M059J (cell line): ENCODE data around the gene IL2. TPM values are rescaled to one million over a fixed set of nuclear protein-coding genes. Genes with fewer than 3 reads are reported as not detected.

Experiments
- total RNA-seq: library from RNA; depleted of rRNA; stranded (reverse); fragments of >200 nt; shearing (Covaris generic); gene quantifications from 2 replicates; pipeline ENCODE4 v1.2.3, GENCODE V29; 2014; rRNA removed

Gene IL2
- total RNA-seq, 1 experiment from 2014 or later: not detected

Other genes with a start within 250 kb of the IL2 start
- not detected in 2 replicates for gene ADAD1, start 77.7 kb downstream of the IL2 start, total RNA-seq
- gene IL21, start 164.3 kb upstream of the IL2 start, total RNA-seq: not detected in 2 replicates